ENCODE results near the gene AMPD2. TPM values are rescaled to one million over a fixed set of nuclear protein-coding genes. Genes with fewer than 3 reads are reported as not detected.

The AMPD2 gene
- total and polyA plus RNA-seq, 2 of the 8 experiments (the other 6 are each of a cell fraction or from before 2014, with no cell fraction given), result 37.2 to 67.7 TPM

- POLR2A ChIA-PET (ENCODE audit: partially characterized antibody), result interaction anchor here (1.0 to 4.5 kb wide), 8 partner anchors 9 to 129 kb away, joined by 3 to 18 read pairs (median 4); partner anchors contain the start of genes AMPD2, GNAI3, GNAT2 and GSTM4
- no peak overlapping the region for H3K4me3 ChIP-seq (ENCODE audit: extremely low read depth in 1 of 4, insufficient read depth in 2 of 4, low read depth in 3 of 4, low read length in 4 of 4)
- H3K79me1 ChIP-seq (ENCODE audit: low read depth, low read length), result no peaks in the 10 kb centered on the region
- H3K23me2 ChIP-seq (ENCODE audit: low read depth, low read length), result no peaks in the 10 kb centered on the region
- no peak overlapping the region for H2BK20ac ChIP-seq (ENCODE audit: low read length)
- H3K23ac ChIP-seq (ENCODE audit: insufficient read length), result no peak overlapping the region
- no peak overlapping the region for H2BK5ac ChIP-seq (ENCODE audit: low read depth, low read length)
- no peaks in the 10 kb centered on the region; a peak in 2 of 7 replicates for H3K27me3 ChIP-seq (replicated peaks in 1 of 4; ENCODE audit: control insufficient read depth in 3 of 4, extremely low read depth in 1 of 4, insufficient read depth in 3 of 4, low read length in 3 of 4)
- H2BK120ac ChIP-seq (replicated peaks; ENCODE audit: low read depth, low read length), result no peak overlapping the region
- no peak overlapping the region for H3K9ac ChIP-seq (replicated peaks in 1 of 4; ENCODE audit: extremely low read depth in 1 of 4, low read depth in 3 of 4, low read length in 3 of 4)
- peak in 1 of 2 experiments; percentile 100 for DNase-seq (ENCODE audit: low read depth in 1 of 2, low spot score in 2 of 2)
- WGBS, 2 experiments (ENCODE audit: extremely low coverage in 1 of 2, insufficient coverage in 1 of 2, insufficient read length in 1 of 2, insufficient replicate concordance in 2 of 2, low coverage in 1 of 2, low lambda C conversion rate in 2 of 2, missing lambda C conversion rate in 1 of 2), result 43% methylated on average over 5 of the region's 5 CpGs; no CpG with 5 or more reads in 1 of the 2 experiments
- no peak overlapping the region for H2AFZ ChIP-seq (ENCODE audit: low read length)
- no peak overlapping the region for H3K4me2 ChIP-seq (ENCODE audit: insufficient read depth in 1 of 2, low read depth in 2 of 2, low read length in 2 of 2)
- H3K36me3 ChIP-seq (ENCODE audit: control insufficient read depth in 2 of 4, insufficient read depth in 4 of 4, low read length in 3 of 4), result no peaks in the 10 kb centered on the region
- H4K91ac ChIP-seq (replicated peaks; ENCODE audit: insufficient read length, low read length), result no peak overlapping the region
- H4K8ac ChIP-seq (ENCODE audit: extremely low read depth, insufficient read depth, low read length), result no peak overlapping the region
- peak; percentile 93 to 98 (median 94) for TF ChIP-seq CTCF (IDR thresholded peaks at IDR 0.05; ENCODE audit: control extremely low read depth in 1 of 3, insufficient read depth in 1 of 3, low read depth in 1 of 3, low read length in 3 of 3)
- peak; percentile 77 to 84 for TF ChIP-seq RAD21 (IDR thresholded peaks at IDR 0.05 in 1 of 2, conservative IDR thresholded peaks at IDR 0.05 in 1 of 2; ENCODE audit: low read depth in 2 of 2, low read length in 2 of 2)
- TF ChIP-seq GABPA (IDR thresholded peaks at IDR 0.05; ENCODE audit: borderline replicate concordance, insufficient read depth, low read length), result peak; percentile 26; the same call in 1 of the 2 replicates
- TF ChIP-seq POU5F1 (IDR thresholded peaks at IDR 0.05; ENCODE audit: low read depth, low read length), result no peak
- no peak for TF ChIP-seq TAF1 (IDR thresholded peaks at IDR 0.05; ENCODE audit: low read depth, low read length)
- no peak for TF ChIP-seq SP2 (IDR thresholded peaks at IDR 0.05; ENCODE audit: low read length)
- no peak for TF ChIP-seq KDM1A (IDR thresholded peaks at IDR 0.05; ENCODE audit: borderline replicate concordance, low read length)
- TF ChIP-seq YY1 (IDR thresholded peaks at IDR 0.05; ENCODE audit: low read depth, low read length), result peak; percentile 30; the same call in 1 of the 2 replicates
- no peaks in the 10 kb centered on the region for H4K20me1 ChIP-seq (replicated peaks in 1 of 2; ENCODE audit: control insufficient read depth in 1 of 2, insufficient read depth in 2 of 2, low read length in 2 of 2)
- no peak overlapping the region for H4K5ac ChIP-seq (ENCODE audit: insufficient read length, low read depth, low read length)
- H3K18ac ChIP-seq (ENCODE audit: extremely low read depth, low read length), result no peak overlapping the region
- no peak overlapping the region for H3K4ac ChIP-seq (replicated peaks; ENCODE audit: insufficient read length, low read depth, low read length)
- H3K9me3 ChIP-seq (ENCODE audit: insufficient read depth in 2 of 2, low read depth in 1 of 2, low read length in 1 of 2), result no peaks in the 10 kb centered on the region
- peaks cover 5 to 8% (median 6%) of the 10 kb centered on the region in 4 experiments; a peak in 6 of 7 replicates for H3K4me1 ChIP-seq (replicated peaks in 1 of 4; ENCODE audit: control insufficient read depth in 3 of 4, insufficient read depth in 4 of 4, low read length in 3 of 4)
- FAIRE-seq, result no peak
- CTCF ChIA-PET (ENCODE audit: partially characterized antibody), result interaction anchor here (0.5 to 10.7 kb wide), 83 partner anchors 10 to 528 kb away, joined by 3 to 293 read pairs (median 6); partner anchors contain the start of genes AHCYL1, CYB561D1, EPS8L3 and GNAI3
- H3K27ac ChIP-seq (ENCODE audit: low read depth, low read length), result no peak overlapping the region
- no peak overlapping the region for H3K14ac ChIP-seq (ENCODE audit: insufficient read length)
- H2AK5ac ChIP-seq (ENCODE audit: low read depth, low read length), result no peak overlapping the region
- H2BK12ac ChIP-seq (ENCODE audit: low read depth, low read length), result 0 out of 2 replicates have a peak overlapping the region, but pooled peaks have one; percentile 50
- no peaks in the 10 kb centered on the region for H3K79me2 ChIP-seq (ENCODE audit: control insufficient read depth in 1 of 2, insufficient read depth in 2 of 2, low read length in 2 of 2)
- H3K56ac ChIP-seq (replicated peaks; ENCODE audit: insufficient read length, low read depth, low read length), result no peak overlapping the region
- H2BK15ac ChIP-seq (ENCODE audit: low read length), result peak overlapping the region; percentile 88; the same call in 1 of the 2 replicates
These were observed 20.7 kb downstream of the AMPD2 start for GRCh38 chr1:109640285-109640865.

Measured in H1 (cell line).